Heart left ventricle (tissue), 13 donors: ENCODE results near the gene FAM89A.

Source experiments
- CTCF ChIP-seq, 12 donors: fragments of 200-600 bp; sonication (generic) in 4 of 12; IDR thresholded peaks; one replicate each; pipeline versions ENCODE4 v1.5.0 to v1.8.0; 2018 to 2022; ENCODE audit warnings: antibody characterized with exemption in 12 of 12, mild to moderate bottlenecking in 5 of 12
- POLR2A ChIP-seq, 2 donors: fragments of 450-650 bp; IDR thresholded peaks; one replicate each; pipeline ENCODE4 v1.6.1; 2017; ENCODE audit warnings: antibody characterized with exemption in 2 of 2, mild to moderate bottlenecking in 2 of 2, moderate library complexity in 2 of 2
- donor health status: ischemic (EF 13 %, LVEDD 7.1; RV severe dilation, severe dysfunction).
- donor health status: DM: no; HTN: yes; CAD: no.
- donor health status: DM: no; HTN: no; CAD: no.
- donor health status: ischemic (EF 25% LVEDD 6.9; RV normal size, moderate dysfunction).
- donor health status: ischemic (EF 25% LVEDD 5.7; RV mildly dilated, moderate dysfunction).
- donor health status: ischemic (EF 35%, LVEDD 5.7; RV mildly dilated, moderate dysfunction).
- donor health status: nonischemic (EF 11% LVEDD 7.7; RV severe dilation, severe dysfunction).
- donor health status: DM: yes; HTN: yes; CAD: no.
- donor health status: PGD.
- donor health status: ischemic (EF 29% LVEDD 5.4; RV normal size, mild dysfunction).
- donor health status: nonischemic (EF 23%, LVEDD 6.1; RV moderate dilation, normal function).

GRCh38 chr1:231000639-231001038 is 39.4 kb downstream of the FAM89A start:
- TF ChIP-seq POLR2A (IDR thresholded peaks at IDR 0.05) (no peak), CTCF (IDR thresholded peaks at IDR 0.05) (no peak)
